GM12891 (cell line): Measurements from ENCODE around the gene C8B.

Experiments
- PAX5 ChIP-seq: IDR thresholded peaks from 2 replicates; pipeline ENCODE4 v1.6.1; 2011; ENCODE audit warnings: low read length, moderate library complexity, mild to moderate bottlenecking; ENCODE audit not compliant: insufficient read depth, severe bottlenecking
- POLR2A ChIP-seq: IDR thresholded peaks from 2 replicates; pipeline ENCODE4 v1.6.1; 2011; ENCODE audit warnings: low read depth, low read length, control low read depth
- POLR2AphosphoS5 ChIP-seq: IDR thresholded peaks from 2 replicates; pipeline ENCODE4 v1.6.1; 2011; ENCODE audit warnings: low read depth, low read length, control low read depth
- POU2F2 ChIP-seq: IDR thresholded peaks from 2 replicates; pipeline ENCODE4 v1.6.1; 2011; ENCODE audit warnings: low read depth, mild to moderate bottlenecking, control low read depth, low read length, moderate library complexity
- SPI1 ChIP-seq: IDR thresholded peaks from 2 replicates; pipeline ENCODE4 v1.6.1; 2011; ENCODE audit warnings: low read depth, low read length, control low read depth
- TAF1 ChIP-seq: IDR thresholded peaks from 2 replicates; pipeline ENCODE4 v1.6.1; 2011; ENCODE audit warnings: low read depth, low read length, control low read depth

- no peak for TF ChIP-seq POLR2AphosphoS5
- no peak for TF ChIP-seq POLR2A
- TF ChIP-seq POU2F2 = no peak
- TF ChIP-seq TAF1 = no peak
- no peak for TF ChIP-seq SPI1
- TF ChIP-seq PAX5 = no peak
Observed at GRCh38 chr1:56961426-56961825, 4.4 kb downstream of the C8B start.
